Muscle of leg (tissue), 11 donors: Measurements from ENCODE around the gene RHBDF1. TPM values are rescaled to one million over a fixed set of nuclear protein-coding genes. Genes with fewer than 3 reads are reported as not detected.
"Not testable (repeated sequence)": the region's sequence is repeated elsewhere in the genome, so short reads cannot be mapped to it uniquely, and the experiment has no call there.

Experiments used
- DNase-seq: peaks from one replicate; pipeline ENCODE4 v3.0.0; 2013
- H3K27ac ChIP-seq: one replicate; pipeline ENCODE4 v1.5.1; 2013; ENCODE audit warnings: mild to moderate bottlenecking, low read length, control low read depth
- H3K27me3 ChIP-seq: one replicate; pipeline ENCODE4 v1.6.1; 2013; ENCODE audit warnings: low read length; ENCODE audit not compliant: control insufficient read depth, insufficient read depth
- H3K36me3 ChIP-seq: one replicate; pipeline ENCODE4 v1.6.1; 2013; ENCODE audit warnings: low read length; ENCODE audit not compliant: control insufficient read depth, insufficient read depth
- H3K4me1 ChIP-seq: one replicate; pipeline ENCODE4 v1.6.1; 2013; ENCODE audit warnings: low read length; ENCODE audit not compliant: control insufficient read depth, insufficient read depth
- H3K4me3 ChIP-seq: one replicate; pipeline ENCODE4 v1.5.1; 2013; ENCODE audit warnings: low read length, control low read depth
- H3K9me3 ChIP-seq: replicated peaks from 2 replicates; pipeline ENCODE4 v1.6.1; 2013; ENCODE audit warnings: low read depth, low read length; ENCODE audit not compliant: control insufficient read depth
- WGBS: methylation state at CpG from one replicate; pipeline ENCODE4 v1.1.5; 2013; ENCODE audit warnings: missing lambda C conversion rate; ENCODE audit not compliant: insufficient coverage; 5-methylcytosine and 5-hydroxymethylcytosine counted together
- polyA plus RNA-seq, 8 donors: library from polyadenylated mRNA; unstranded; fragments of 120-200 nt; gene quantifications; one replicate each; pipeline versions ENCODE4 v1.2.1 to v1.2.3, GENCODE V29; 2013; ENCODE audit warnings: inconsistent platforms in 1 of 8, low replicate concordance in 1 of 8; ENCODE audit not compliant: insufficient read length in 8 of 8, insufficient read depth in 1 of 8
- total RNA-seq: library from RNA; stranded (reverse); fragments of 120-200 nt; gene quantifications from one replicate; pipeline ENCODE4 v1.2.4, GENCODE V29; 2013

Gene RHBDF1
- total and polyA plus RNA-seq, 9 donors: 20.6 to 53.3 (median 46.2) TPM

- H3K36me3 ChIP-seq: peaks cover 21% of the 10 kb centered on the region
Observed at GRCh38 chr16:45454-45853, 27.0 kb downstream of the RHBDF1 start.

GRCh38 chr16:44655-45054 is 27.8 kb downstream of the RHBDF1 start:
- WGBS: 92% methylated on average over 2 of the region's 8 CpGs
- Histone ChIP-seq H3K27ac (no peak overlapping the region), H3K27me3 (no peaks in the 10 kb centered on the region), H3K4me1 (no peaks in the 10 kb centered on the region), H3K36me3 (peaks cover 21% of the 10 kb centered on the region), H3K4me3 (no peak overlapping the region), H3K9me3 (no peaks in the 10 kb centered on the region)
- DNase-seq: no peak

More at GRCh38 chr16:45454-45853, 27.0 kb downstream of the RHBDF1 start:
- no peaks in the 10 kb centered on the region for H3K4me1 ChIP-seq
- H3K27me3 ChIP-seq: no peaks in the 10 kb centered on the region
- WGBS: 89% methylated on average over 5 of the region's 5 CpGs
- no peak overlapping the region for H3K4me3 ChIP-seq
- DNase-seq: no peak
- H3K9me3 ChIP-seq: no peaks in the 10 kb centered on the region
- H3K27ac ChIP-seq: no peak overlapping the region

- no peaks in the 10 kb centered on the region for H3K4me1 ChIP-seq
- no peaks in the 10 kb centered on the region for H3K27me3 ChIP-seq
- 58% methylated on average over 3 of the region's 5 CpGs for WGBS
- H3K36me3 ChIP-seq: peaks cover 20% of the 10 kb centered on the region
- DNase-seq: no peak
- H3K4me3 ChIP-seq: no peak overlapping the region
- H3K27ac ChIP-seq: no peak overlapping the region
- no peaks in the 10 kb centered on the region for H3K9me3 ChIP-seq
Observed at GRCh38 chr16:43294-43693, 29.1 kb downstream of the RHBDF1 start.

GRCh38 chr16:42691-43090 is 29.7 kb downstream of the RHBDF1 start:
- Histone ChIP-seq H3K27ac (no peak overlapping the region), H3K9me3 (no peaks in the 10 kb centered on the region), H3K4me3 (no peak overlapping the region), H3K4me1 (no peaks in the 10 kb centered on the region), H3K36me3 (peaks cover 17% of the 10 kb centered on the region), H3K27me3 (no peaks in the 10 kb centered on the region)
- no peak for DNase-seq
- WGBS: 78% methylated on average over 3 of the region's 4 CpGs

- H3K27ac ChIP-seq: no peak overlapping the region
- no peaks in the 10 kb centered on the region for H3K4me1 ChIP-seq
- no peaks in the 10 kb centered on the region for H3K9me3 ChIP-seq
- WGBS: 90% methylated on average over 11 of the region's 11 CpGs
- H3K36me3 ChIP-seq: peaks cover 13% of the 10 kb centered on the region
- DNase-seq: no peak
- no peak overlapping the region for H3K4me3 ChIP-seq
- no peaks in the 10 kb centered on the region for H3K27me3 ChIP-seq
Observed at GRCh38 chr16:42069-42457, 30.4 kb downstream of the RHBDF1 start.

- Histone ChIP-seq H3K9me3 (no peaks in the 10 kb centered on the region), H3K27ac (no peak overlapping the region), H3K27me3 (no peaks in the 10 kb centered on the region), H3K36me3 (peaks cover 11% of the 10 kb centered on the region), H3K4me3 (no peak overlapping the region), H3K4me1 (no peaks in the 10 kb centered on the region)
- 87% methylated on average over 15 of the region's 22 CpGs for WGBS
- no peak for DNase-seq
Observed at GRCh38 chr16:41439-42068, 30.9 kb downstream of the RHBDF1 start.

- 68% methylated on average over 3 of the region's 13 CpGs for WGBS
- Histone ChIP-seq H3K9me3 (no peaks in the 10 kb centered on the region), H3K27ac (no peak overlapping the region), H3K36me3 (no peaks in the 10 kb centered on the region), H3K4me3 (no peak overlapping the region), H3K4me1 (no peaks in the 10 kb centered on the region), H3K27me3 (no peaks in the 10 kb centered on the region)
- no peak for DNase-seq
Observed at GRCh38 chr16:38941-39892, 33.2 kb downstream of the RHBDF1 start.

- H3K4me3 ChIP-seq, H3K36me3 ChIP-seq, DNase-seq, H3K9me3 ChIP-seq, H3K27ac ChIP-seq, H3K27me3 ChIP-seq, H3K4me1 ChIP-seq: not testable (repeated sequence)
- 89% methylated on average over 11 of the region's 11 CpGs for WGBS
Observed at GRCh38 chr16:38206-38605, 34.2 kb downstream of the RHBDF1 start.

- no peak for DNase-seq
- Histone ChIP-seq H3K27me3 (no peaks in the 10 kb centered on the region), H3K9me3 (no peaks in the 10 kb centered on the region), H3K4me1 (no peaks in the 10 kb centered on the region), H3K4me3 (no peak overlapping the region), H3K27ac (no peak overlapping the region), H3K36me3 (no peaks in the 10 kb centered on the region)
- WGBS: 80% methylated on average over 2 of the region's 5 CpGs
Observed at GRCh38 chr16:37511-37910, 34.9 kb downstream of the RHBDF1 start.

- Histone ChIP-seq H3K27ac (no peak overlapping the region), H3K9me3 (no peaks in the 10 kb centered on the region), H3K4me1 (no peaks in the 10 kb centered on the region), H3K4me3 (no peak overlapping the region), H3K27me3 (no peaks in the 10 kb centered on the region), H3K36me3 (no peaks in the 10 kb centered on the region)
- WGBS: 85% methylated on average over 14 of the region's 15 CpGs
- no peak for DNase-seq
Observed at GRCh38 chr16:36336-36984, 36.0 kb downstream of the RHBDF1 start.
